ENCODE measurements around the gene GP1BA.

The GP1BA gene

GRCh38 chr17:4982305-4982704 is 50.2 kb downstream of the GP1BA start:
- no peak for DNase-seq
- CTCF ChIA-PET: interaction anchor here (0.9 kb wide), 1 partner anchor 15 kb away, joined by 4 read pairs; the partner anchor contains the start of genes INCA1 and KIF1C
- peaks cover 2 to 32% (median 17%) of the 10 kb centered on the region in 4 experiments for H3K36me3 ChIP-seq (ENCODE audit: control insufficient read depth in 4 of 4, insufficient read depth in 4 of 4, low read length in 3 of 4)
- no peak overlapping the region for H3K4me3 ChIP-seq (ENCODE audit: control insufficient read depth in 1 of 7, extremely low read depth in 1 of 7, insufficient read depth in 4 of 7, low read depth in 2 of 7, low read length in 6 of 7)
- no peaks in the 10 kb centered on the region for H3K27me3 ChIP-seq (replicated peaks in 2 of 5; ENCODE audit: control insufficient read depth in 4 of 5, insufficient read depth in 5 of 5, low read length in 4 of 5)
- WGBS (ENCODE audit: insufficient coverage): 79% methylated on average over 5 of the region's 5 CpGs
- no peak overlapping the region for H3K27ac ChIP-seq (ENCODE audit: insufficient read depth in 1 of 2, low read depth in 1 of 2, low read length in 2 of 2, poor library complexity in 1 of 2, severe bottlenecking in 2 of 2)
- POLR2A ChIA-PET: no interaction called here
- no peaks in the 10 kb centered on the region for H3K9me3 ChIP-seq (ENCODE audit: control extremely low read depth in 1 of 5, control insufficient read depth in 4 of 5, insufficient read depth in 2 of 5, low read depth in 1 of 5, low read length in 4 of 5)
- peaks cover 15 to 44% (median 39%) of the 10 kb centered on the region in 4 experiments for H3K4me1 ChIP-seq (ENCODE audit: control extremely low read depth in 1 of 4, control insufficient read depth in 4 of 4, insufficient read depth in 4 of 4, low read length in 3 of 4)
